Vagina (tissue), 2 donors: Measurements from ENCODE around the gene CHRNA4. TPM values are rescaled to one million over a fixed set of nuclear protein-coding genes. Genes with fewer than 3 reads are reported as not detected.

Source experiments
- DNase-seq, 2 donors: peaks; one replicate each; pipeline ENCODE4 v3.0.0-alpha.2; 2017; ENCODE audit errors: extremely low spot score in 2 of 2
- H3K27ac ChIP-seq: fragments of 200-600 bp; sonication (generic); one replicate; pipeline ENCODE4 v1.5.1; 2019
- H3K27me3 ChIP-seq: fragments of 200-600 bp; sonication (generic); one replicate; pipeline ENCODE4 v1.5.1; 2019
- H3K36me3 ChIP-seq, 2 donors: fragments of 200-600 bp; sonication (generic); one replicate each; pipeline ENCODE4 v1.5.1; 2017 to 2019
- H3K4me1 ChIP-seq: fragments of 200-600 bp; sonication (generic); one replicate; pipeline ENCODE4 v1.5.1; 2019
- H3K4me3 ChIP-seq, 2 donors: fragments of 200-600 bp; sonication (generic); 1 replicate in 1 of 2; 2 replicates in 1 of 2; pipeline ENCODE4 v1.5.1; 2016 to 2019
- H3K9me3 ChIP-seq: fragments of 200-600 bp; sonication (generic); one replicate; pipeline ENCODE4 v1.5.1; 2019
- CTCF ChIP-seq, 3 experiments: fragments of 450-650 bp in 2 of 3; fragments of 200-600 bp in 1 of 3; sonication (generic) in 1 of 3; IDR thresholded peaks; one replicate each; pipeline ENCODE4 v1.5.1; 2017 to 2019; ENCODE audit warnings: antibody characterized with exemption in 3 of 3, mild to moderate bottlenecking in 2 of 3, moderate library complexity in 2 of 3
- POLR2A ChIP-seq, 2 donors: fragments of 450-650 bp; IDR thresholded peaks; one replicate each; pipeline ENCODE4 v1.6.1; 2017; ENCODE audit warnings: antibody characterized with exemption in 2 of 2, mild to moderate bottlenecking in 2 of 2, moderate library complexity in 2 of 2
- POLR2AphosphoS5 ChIP-seq, 2 donors: sonication (generic); formaldehyde crosslinking; IDR thresholded peaks; one replicate each; pipeline ENCODE4 v1.9.0; 2017; ENCODE audit warnings: antibody characterized with exemption in 2 of 2, mild to moderate bottlenecking in 2 of 2, low read depth in 1 of 2; ENCODE audit not compliant: insufficient read depth in 1 of 2
- intact Hi-C: fragments of 100-400 bp; cut with DNase I; formaldehyde crosslinking; loops from one replicate; pipeline ENCODE4 v1.15.1; 2023
- total RNA-seq: library from RNA; depleted of rRNA; stranded (reverse); fragments of >200 nt; gene quantifications from one replicate; pipeline ENCODE4 v1.2.3, GENCODE V29; 2016

The CHRNA4 gene
- total RNA-seq, 1 donor from 2014 or later = 0.25 TPM

- no peaks in the 10 kb centered on the region for H3K36me3 ChIP-seq
- TF ChIP-seq POLR2A (IDR thresholded peaks at IDR 0.05) (no peak), POLR2AphosphoS5 (IDR thresholded peaks at IDR 0.05; ENCODE audit: insufficient read depth in 1 of 2, low read depth in 1 of 2) (no peak), CTCF (IDR thresholded peaks at IDR 0.05) (no peak)
- intact Hi-C loops = no loop called here
- H3K27ac ChIP-seq = no peak overlapping the region
- no peaks in the 10 kb centered on the region for H3K4me1 ChIP-seq
- H3K4me3 ChIP-seq = no peak overlapping the region
- no peaks in the 10 kb centered on the region for H3K9me3 ChIP-seq
- DNase-seq = no peak
- H3K27me3 ChIP-seq = no peaks in the 10 kb centered on the region
Measured at GRCh38 chr20:63326314-63327230, 34.6 kb downstream of the CHRNA4 start.

GRCh38 chr20:63325554-63326313, 35.4 kb downstream of the CHRNA4 start:
- TF ChIP-seq CTCF (IDR thresholded peaks at IDR 0.05) = no peak
- no peak for TF ChIP-seq POLR2A (IDR thresholded peaks at IDR 0.05)
- TF ChIP-seq POLR2AphosphoS5 (IDR thresholded peaks at IDR 0.05; ENCODE audit: insufficient read depth in 1 of 2, low read depth in 1 of 2) = no peak
- no peak overlapping the region for H3K4me3 ChIP-seq
- intact Hi-C loops = no loop called here
- no peak overlapping the region for H3K27ac ChIP-seq
- H3K9me3 ChIP-seq = no peaks in the 10 kb centered on the region
- no peak for DNase-seq
- no peaks in the 10 kb centered on the region for H3K27me3 ChIP-seq
- H3K36me3 ChIP-seq = no peaks in the 10 kb centered on the region
- H3K4me1 ChIP-seq = peaks cover 7% of the 10 kb centered on the region

GRCh38 chr20:63325021-63325471, 36.1 kb downstream of the CHRNA4 start:
- TF ChIP-seq POLR2A (IDR thresholded peaks at IDR 0.05) = no peak
- no peak for TF ChIP-seq POLR2AphosphoS5 (IDR thresholded peaks at IDR 0.05; ENCODE audit: insufficient read depth in 1 of 2, low read depth in 1 of 2)
- TF ChIP-seq CTCF (IDR thresholded peaks at IDR 0.05) = no peak
- intact Hi-C loops = no loop called here
- no peak for DNase-seq

DNA sequence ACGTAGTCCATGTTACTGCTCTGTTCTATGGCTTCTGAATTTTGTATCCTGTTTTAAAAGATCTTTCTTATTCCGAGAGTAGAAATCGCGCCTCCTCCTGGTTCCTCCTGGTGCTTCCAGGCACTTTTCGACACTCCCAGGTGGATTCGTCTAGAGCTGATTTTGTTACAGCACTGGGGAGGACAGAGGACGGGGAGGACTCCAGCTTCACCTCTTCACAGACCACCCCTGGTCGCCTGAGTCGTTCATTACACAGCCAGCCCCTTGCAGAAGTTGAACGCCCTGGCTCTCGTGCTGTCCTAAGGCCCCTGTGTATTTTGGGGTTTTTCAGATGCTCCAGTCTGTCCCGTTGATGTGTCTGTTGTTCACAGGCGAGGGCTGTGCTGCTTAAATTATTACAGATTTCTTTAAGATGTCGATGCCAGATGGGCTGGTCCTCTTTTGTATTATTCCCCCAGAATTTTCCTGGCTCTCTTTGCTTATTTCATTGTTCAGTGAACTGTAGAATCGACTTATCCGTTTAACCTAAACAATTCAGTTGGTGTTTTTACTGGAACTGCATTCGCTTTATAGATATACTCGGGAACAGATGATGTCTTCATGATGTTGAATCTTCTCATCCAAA, 37.7 kb downstream of the CHRNA4 start:
- TF ChIP-seq CTCF (IDR thresholded peaks at IDR 0.05) = no peak
- TF ChIP-seq POLR2A (IDR thresholded peaks at IDR 0.05) = no peak
- TF ChIP-seq POLR2AphosphoS5 (IDR thresholded peaks at IDR 0.05; ENCODE audit: insufficient read depth in 1 of 2, low read depth in 1 of 2) = no peak

More at GRCh38 chr20:63325021-63325471, 36.1 kb downstream of the CHRNA4 start:
- no peak overlapping the region for H3K4me3 ChIP-seq
- H3K4me1 ChIP-seq = peaks cover 7% of the 10 kb centered on the region
- H3K36me3 ChIP-seq = no peaks in the 10 kb centered on the region
- no peaks in the 10 kb centered on the region for H3K27me3 ChIP-seq
- H3K9me3 ChIP-seq = no peaks in the 10 kb centered on the region
- H3K27ac ChIP-seq = no peak overlapping the region

More for the DNA sequence above, 37.7 kb downstream of the CHRNA4 start:
- Histone ChIP-seq H3K27ac (no peak overlapping the region), H3K9me3 (no peaks in the 10 kb centered on the region), H3K27me3 (no peaks in the 10 kb centered on the region), H3K4me1 (peaks cover 7% of the 10 kb centered on the region), H3K4me3 (no peak overlapping the region), H3K36me3 (no peaks in the 10 kb centered on the region)
- intact Hi-C loops = no loop called here
- DNase-seq = no peak
